Adipocyte (in vitro differentiated cells): ENCODE measurements around the gene STX1B.
"Not testable (repeated sequence)": the region's sequence is repeated elsewhere in the genome, so short reads cannot be mapped to it uniquely, and the experiment has no call there.

Experiments used
- DNase-seq: peaks from one replicate; pipeline ENCODE4 v3.0.0-alpha.2; 2015; ENCODE audit warnings: low read depth
- H3K27me3 ChIP-seq: replicated peaks from 2 replicates; pipeline ENCODE4 v1.7.0; 2013; ENCODE audit warnings: mild to moderate bottlenecking, low read length, moderate library complexity; ENCODE audit not compliant: control insufficient read depth, insufficient read depth
- H3K36me3 ChIP-seq: 2 replicates; pipeline ENCODE4 v1.7.0; 2013; ENCODE audit warnings: low read length, mild to moderate bottlenecking, moderate library complexity; ENCODE audit not compliant: control insufficient read depth, insufficient read depth, severe bottlenecking
- H3K4me1 ChIP-seq: 2 replicates; pipeline ENCODE4 v1.7.0; 2013; ENCODE audit warnings: mild to moderate bottlenecking, low read length, moderate library complexity; ENCODE audit not compliant: control insufficient read depth, insufficient read depth
- H3K4me3 ChIP-seq: 2 replicates; pipeline ENCODE4 v1.7.0; 2013; ENCODE audit warnings: mild to moderate bottlenecking, low read length, moderate library complexity
- H3K9ac ChIP-seq: 2 replicates; pipeline ENCODE4 v1.7.0; 2013; ENCODE audit warnings: mild to moderate bottlenecking, low read length, moderate library complexity
- H3K9me3 ChIP-seq: 2 replicates; pipeline ENCODE4 v1.7.0; 2013; ENCODE audit warnings: mild to moderate bottlenecking, low read length, moderate library complexity; ENCODE audit not compliant: control insufficient read depth

Gene STX1B

DNA sequence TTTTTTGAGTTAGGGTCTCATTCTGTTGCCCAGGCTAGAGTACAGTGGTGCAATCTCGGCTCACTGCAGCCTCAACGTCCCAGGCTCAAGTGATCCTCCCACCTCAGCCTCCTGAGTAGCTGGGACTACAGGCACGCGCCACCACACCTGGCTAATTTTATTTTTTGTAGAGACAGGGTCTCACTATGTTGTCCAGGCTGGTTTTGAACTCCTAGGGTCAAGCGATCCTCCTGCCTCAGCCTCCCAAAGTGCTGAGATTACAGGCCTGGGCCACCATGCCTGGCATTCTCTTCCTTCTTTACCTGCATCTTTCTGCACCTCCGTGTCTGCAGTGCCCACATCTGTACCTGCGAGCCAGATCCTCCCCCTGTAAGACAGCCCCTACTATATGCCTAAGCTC is 1.4 kb upstream of the STX1B start:
- not testable (repeated sequence) for H3K9me3 ChIP-seq, H3K9ac ChIP-seq, H3K4me1 ChIP-seq, H3K36me3 ChIP-seq, H3K4me3 ChIP-seq, DNase-seq
- peaks cover 19% of the 10 kb centered on the region for H3K27me3 ChIP-seq

DNA sequence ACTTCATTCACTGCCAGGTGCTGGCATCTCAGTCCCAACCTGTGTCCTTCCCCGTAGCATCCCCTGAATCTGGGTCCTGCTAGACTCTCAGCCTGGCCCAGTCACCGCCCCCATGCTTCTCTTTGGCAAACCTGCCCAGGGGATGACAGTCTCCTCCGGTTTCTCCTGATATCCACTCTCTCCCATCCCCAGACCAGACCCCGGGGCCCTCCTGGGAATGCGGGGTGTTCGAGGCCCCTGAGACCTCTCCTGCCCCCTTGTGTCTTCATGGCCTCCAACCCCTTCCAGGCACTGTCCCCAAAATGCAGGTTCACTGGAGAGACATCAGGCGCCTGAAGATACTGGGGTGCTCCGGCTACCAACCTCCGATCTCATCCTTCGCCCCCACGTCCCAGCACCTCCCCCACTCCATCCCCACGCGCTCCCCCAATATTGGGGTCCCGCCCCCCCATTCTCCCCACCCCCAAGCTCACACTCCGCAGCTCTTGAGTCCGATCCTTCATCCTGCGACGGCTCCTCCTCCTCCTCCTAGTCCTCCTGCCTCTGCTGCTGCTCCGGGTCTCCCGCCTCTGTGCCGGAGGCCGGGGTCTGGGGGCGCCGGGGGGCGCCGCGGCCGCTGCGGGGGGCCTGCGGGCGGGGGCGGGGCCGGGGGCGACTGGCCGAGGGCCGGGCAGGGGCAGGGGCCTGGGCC is 399 bp downstream of the STX1B start:
- Histone ChIP-seq H3K27me3 (peaks cover 19% of the 10 kb centered on the region), H3K9ac (no peak overlapping the region), H3K4me3 (no peak overlapping the region), H3K9me3 (no peaks in the 10 kb centered on the region), H3K4me1 (no peaks in the 10 kb centered on the region), H3K36me3 (no peaks in the 10 kb centered on the region)
- DNase-seq, result no peak

- H3K27me3 ChIP-seq, result peaks cover 19% of the 10 kb centered on the region
- no peak overlapping the region for H3K4me3 ChIP-seq
Observed at GRCh38 chr16:31009120-31009519, 1.3 kb downstream of the STX1B start.

DNA sequence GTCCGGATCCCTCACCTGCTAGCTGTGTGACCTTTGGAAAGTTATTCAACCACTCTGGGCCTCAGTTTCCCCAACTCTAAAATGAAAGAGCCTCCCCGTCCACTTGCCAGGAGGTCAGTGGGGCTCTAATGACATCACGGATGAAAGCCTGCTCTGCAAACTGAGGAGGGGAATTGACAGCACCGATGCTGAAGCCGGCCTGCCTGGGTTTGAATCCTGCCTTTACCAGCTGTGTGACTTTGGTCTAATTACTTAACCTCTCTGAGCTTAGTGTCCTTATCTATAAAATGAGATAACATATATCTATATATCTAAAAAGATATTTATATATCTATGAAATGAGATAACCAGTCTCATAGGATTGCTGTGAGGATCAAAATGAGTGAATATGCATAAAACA is 1.9 kb downstream of the STX1B start:
- Histone ChIP-seq H3K4me1 (no peaks in the 10 kb centered on the region), H3K36me3 (no peaks in the 10 kb centered on the region), H3K9me3 (no peaks in the 10 kb centered on the region), H3K27me3 (peaks cover 19% of the 10 kb centered on the region), H3K9ac (no peak overlapping the region), H3K4me3 (no peak overlapping the region)
- no peak for DNase-seq

More at GRCh38 chr16:31009120-31009519, 1.3 kb downstream of the STX1B start:
- no peak overlapping the region for H3K9ac ChIP-seq
- H3K4me1 ChIP-seq, result no peaks in the 10 kb centered on the region
- no peaks in the 10 kb centered on the region for H3K9me3 ChIP-seq
- H3K36me3 ChIP-seq, result no peaks in the 10 kb centered on the region
- DNase-seq, result no peak

DNA sequence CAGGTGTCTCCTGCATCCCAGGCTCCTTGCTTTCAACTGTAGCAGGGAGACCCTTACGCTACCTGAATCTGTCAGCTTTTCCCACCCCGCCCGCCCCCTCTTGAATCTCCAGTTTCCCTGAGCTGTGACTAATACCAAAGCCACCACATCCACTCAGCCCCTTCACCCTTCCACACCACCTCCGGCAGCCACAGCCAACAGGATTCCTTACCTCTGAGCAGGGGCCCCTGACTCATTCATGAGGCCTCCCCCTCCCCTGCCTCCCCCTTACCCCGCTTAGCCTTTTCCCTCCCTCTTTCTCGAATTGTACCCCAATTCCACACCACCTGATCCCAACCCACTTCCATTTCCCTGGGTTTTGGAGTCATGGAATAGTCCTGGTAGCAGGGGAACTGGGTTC is 2.3 kb downstream of the STX1B start:
- no peaks in the 10 kb centered on the region for H3K4me1 ChIP-seq
- no peaks in the 10 kb centered on the region for H3K36me3 ChIP-seq
- no peaks in the 10 kb centered on the region for H3K9me3 ChIP-seq
- peaks cover 19% of the 10 kb centered on the region for H3K27me3 ChIP-seq
- H3K4me3 ChIP-seq, result no peak overlapping the region
- DNase-seq, result peak; percentile 31
- H3K9ac ChIP-seq, result no peak overlapping the region

DNA sequence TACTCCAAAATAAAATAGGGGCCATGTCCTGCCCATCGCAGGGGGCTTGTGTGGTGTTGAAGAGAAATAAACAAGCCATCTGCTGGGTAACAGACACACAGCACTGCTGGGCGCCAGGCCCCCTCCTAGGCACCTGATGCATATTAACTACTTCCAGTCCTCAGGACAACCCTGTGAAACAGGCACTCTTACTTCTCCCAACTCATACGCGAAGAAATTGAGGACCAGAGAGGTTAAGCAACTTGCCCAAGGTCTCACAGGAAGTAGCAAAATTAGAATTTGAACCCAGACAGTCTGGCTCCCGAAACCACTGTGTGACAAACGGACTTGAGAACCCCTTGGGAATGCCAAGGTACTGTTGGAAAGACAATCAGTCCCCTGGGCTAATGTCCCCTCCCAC is 2.8 kb downstream of the STX1B start:
- no peak for DNase-seq
- no peaks in the 10 kb centered on the region for H3K4me1 ChIP-seq

GRCh38 chr16:31006589-31006988 is 3.8 kb downstream of the STX1B start:
- Histone ChIP-seq H3K36me3 (no peaks in the 10 kb centered on the region), H3K9me3 (no peaks in the 10 kb centered on the region), H3K4me1 (peaks cover 4% of the 10 kb centered on the region), H3K27me3 (peaks cover 8% of the 10 kb centered on the region), H3K9ac (no peak overlapping the region), H3K4me3 (no peak overlapping the region)
- no peak for DNase-seq

More for the DNA sequence above, 2.8 kb downstream of the STX1B start:
- no peaks in the 10 kb centered on the region for H3K9me3 ChIP-seq
- no peak overlapping the region for H3K4me3 ChIP-seq
- H3K9ac ChIP-seq, result no peak overlapping the region
- H3K36me3 ChIP-seq, result no peaks in the 10 kb centered on the region
- peaks cover 19% of the 10 kb centered on the region for H3K27me3 ChIP-seq

GRCh38 chr16:31006086-31006385 is 4.4 kb downstream of the STX1B start:
- peaks cover 3% of the 10 kb centered on the region for H3K27me3 ChIP-seq
- DNase-seq, result no peak

DNA sequence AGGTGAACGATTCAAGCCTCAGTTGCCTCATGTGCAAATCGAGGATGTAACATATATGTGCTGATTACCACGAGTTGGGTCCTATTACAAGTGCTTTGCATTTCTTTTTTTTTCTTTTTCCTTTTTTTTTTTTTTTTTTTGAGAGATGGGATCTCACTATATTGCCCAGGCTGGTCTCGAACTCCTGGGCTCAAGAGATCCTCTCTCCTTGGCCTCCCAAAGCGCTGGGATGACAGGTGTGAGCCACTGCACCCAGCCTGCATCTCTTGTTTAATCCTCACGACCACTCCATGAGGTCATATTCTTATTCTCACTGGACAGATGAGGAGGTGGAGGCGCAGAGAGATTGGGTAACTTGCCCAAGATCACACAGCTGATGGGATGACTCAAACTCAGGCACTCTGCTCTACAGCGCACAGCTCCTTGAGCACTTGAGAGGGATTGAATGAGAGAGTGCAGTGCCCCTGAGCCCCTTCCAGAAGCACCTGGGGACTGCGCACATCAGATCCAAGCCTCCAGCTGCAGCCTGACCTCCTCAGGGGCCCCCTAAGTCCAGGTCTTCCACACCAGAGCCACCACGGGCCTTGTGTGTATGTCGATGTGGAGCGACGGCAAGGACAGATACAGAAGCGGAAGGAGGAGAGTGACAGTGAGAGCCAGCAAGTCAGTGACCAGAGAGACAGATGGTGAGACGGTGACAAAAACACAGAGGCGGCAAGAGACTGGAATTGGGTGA is 4.9 kb downstream of the STX1B start:
- Histone ChIP-seq H3K4me3 (no peak overlapping the region), H3K27me3 (no peaks in the 10 kb centered on the region), H3K4me1 (peaks cover 4% of the 10 kb centered on the region), H3K9me3 (no peaks in the 10 kb centered on the region), H3K36me3 (no peaks in the 10 kb centered on the region), H3K9ac (no peak overlapping the region)
- no peak for DNase-seq

More at GRCh38 chr16:31006086-31006385, 4.4 kb downstream of the STX1B start:
- peaks cover 4% of the 10 kb centered on the region for H3K4me1 ChIP-seq
- no peak overlapping the region for H3K4me3 ChIP-seq
- H3K36me3 ChIP-seq, result no peaks in the 10 kb centered on the region
- no peak overlapping the region for H3K9ac ChIP-seq
- H3K9me3 ChIP-seq, result no peaks in the 10 kb centered on the region

DNA sequence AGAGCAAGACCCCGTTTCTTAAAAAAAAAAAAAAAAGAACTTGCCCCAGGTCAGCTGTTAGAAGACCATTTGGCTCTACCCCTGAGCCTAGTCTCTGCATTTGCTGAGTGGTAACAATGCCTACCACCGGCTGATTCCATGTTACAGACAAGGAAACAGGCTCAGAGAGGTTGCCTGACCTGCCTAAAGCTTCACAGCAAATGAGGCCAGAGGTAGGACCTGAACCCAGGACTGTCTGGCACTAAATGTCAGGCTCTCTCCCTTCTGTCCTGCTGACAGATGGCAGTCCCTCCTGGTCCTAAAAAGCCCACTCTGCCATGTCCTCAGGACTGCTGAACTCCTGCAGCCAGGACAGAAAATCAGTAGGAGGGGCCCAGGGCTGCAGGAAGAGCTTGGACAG is 5.8 kb downstream of the STX1B start:
- Histone ChIP-seq H3K4me3 (no peak overlapping the region), H3K27me3 (no peaks in the 10 kb centered on the region), H3K9ac (no peak overlapping the region), H3K36me3 (no peaks in the 10 kb centered on the region), H3K4me1 (peaks cover 10% of the 10 kb centered on the region), H3K9me3 (no peaks in the 10 kb centered on the region)
- no peak for DNase-seq

GRCh38 chr16:31003744-31004143 is 6.7 kb downstream of the STX1B start:
- H3K9me3 ChIP-seq, result no peaks in the 10 kb centered on the region
- H3K4me3 ChIP-seq, result no peak overlapping the region
- H3K4me1 ChIP-seq, result peaks cover 19% of the 10 kb centered on the region
- no peak for DNase-seq
- H3K9ac ChIP-seq, result no peak overlapping the region
- H3K27me3 ChIP-seq, result no peaks in the 10 kb centered on the region
- H3K36me3 ChIP-seq, result no peaks in the 10 kb centered on the region
